AG09309 (cell line): ENCODE measurements around the gene UNC93A.

Experiments
- DNase-seq: peaks from one replicate; pipeline ENCODE4 v3.0.0-alpha.2; 2010; ENCODE audit warnings: low read depth
- H3K4me3 ChIP-seq: 2 replicates; pipeline ENCODE4 v1.5.1; 2011; ENCODE audit warnings: mild to moderate bottlenecking, low read depth, low read length, moderate library complexity; ENCODE audit not compliant: control insufficient read depth
- CTCF ChIP-seq: IDR thresholded peaks from 2 replicates; pipeline ENCODE4 v1.5.1; 2011; ENCODE audit warnings: mild to moderate bottlenecking, low read depth, low read length, inconsistent platforms; ENCODE audit not compliant: insufficient read depth, control insufficient read depth; ENCODE audit errors: missing control alignments

UNC93A gene

GRCh38 chr6:167342879-167343610, 51.9 kb downstream of the UNC93A start:
- no peak for TF ChIP-seq CTCF
- H3K4me3 ChIP-seq = no peak overlapping the region
- no peak for DNase-seq

- no peak for TF ChIP-seq CTCF
- H3K4me3 ChIP-seq = no peak overlapping the region
- no peak for DNase-seq
Measured at GRCh38 chr6:167345348-167345747, 54.2 kb downstream of the UNC93A start.

GRCh38 chr6:167345960-167346359, 54.8 kb downstream of the UNC93A start:
- no peak for TF ChIP-seq CTCF
- DNase-seq = no peak
- no peak overlapping the region for H3K4me3 ChIP-seq

GRCh38 chr6:167347226-167347625, 56.1 kb downstream of the UNC93A start:
- TF ChIP-seq CTCF = no peak
- no peak for DNase-seq
- no peak overlapping the region for H3K4me3 ChIP-seq

GRCh38 chr6:167349631-167350274, 58.6 kb downstream of the UNC93A start:
- DNase-seq = no peak
- TF ChIP-seq CTCF = no peak
- no peak overlapping the region for H3K4me3 ChIP-seq

- TF ChIP-seq CTCF = no peak
- H3K4me3 ChIP-seq = no peak overlapping the region
Measured at GRCh38 chr6:167350275-167350696, 59.2 kb downstream of the UNC93A start.

More at GRCh38 chr6:167350275-167350696, 59.2 kb downstream of the UNC93A start:
- no peak for DNase-seq
